HK-2 (cell line): ENCODE measurements around the gene F2RL1.
"Not testable (repeated sequence)": the region's sequence is repeated elsewhere in the genome, so short reads cannot be mapped to it uniquely, and the experiment has no call there.

Source experiments
- DNase-seq: peaks from one replicate; pipeline ENCODE4 v3.0.0-alpha.2; 2018; ENCODE audit not compliant: unreplicated experiment

Gene F2RL1

GRCh38 chr5:76850543-76851145, 31.8 kb downstream of the F2RL1 start:
- no peak for DNase-seq

DNA sequence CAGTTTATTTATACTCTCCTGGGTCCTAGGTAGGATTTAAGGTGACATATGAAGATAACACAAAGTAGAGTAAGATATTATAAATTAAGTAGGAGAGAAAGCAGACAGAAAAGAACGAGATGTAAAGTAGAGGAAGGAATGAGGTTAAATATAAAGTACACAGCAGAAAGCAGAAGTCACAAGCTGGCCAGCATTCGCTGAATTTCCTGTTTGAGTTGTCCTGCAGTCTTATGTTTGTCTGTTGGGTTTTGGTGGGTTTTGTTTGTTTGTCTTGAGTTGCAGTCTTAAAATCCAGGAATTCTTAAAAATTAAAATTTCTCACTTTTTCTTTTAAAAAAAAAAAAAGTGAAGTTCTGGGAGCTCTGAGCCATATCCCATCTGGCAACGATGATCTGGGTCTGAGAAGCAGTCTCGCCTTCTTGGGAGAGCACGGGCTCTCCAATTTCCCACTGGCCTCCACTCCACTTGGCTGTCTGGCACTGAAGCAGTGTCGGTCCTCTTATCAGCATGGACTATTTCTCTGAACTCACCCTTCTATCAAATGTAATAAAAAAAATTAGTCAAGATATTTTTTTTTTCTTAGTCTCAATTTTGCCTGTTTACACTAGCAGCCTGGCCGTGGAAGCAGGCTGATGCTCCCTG, 33.0 kb downstream of the F2RL1 start:
- no peak for DNase-seq

GRCh38 chr5:76852772-76853171, 33.9 kb downstream of the F2RL1 start:
- no peak for DNase-seq

- not testable (repeated sequence) for DNase-seq
Observed at GRCh38 chr5:76853741-76854140, 34.9 kb downstream of the F2RL1 start.

DNA sequence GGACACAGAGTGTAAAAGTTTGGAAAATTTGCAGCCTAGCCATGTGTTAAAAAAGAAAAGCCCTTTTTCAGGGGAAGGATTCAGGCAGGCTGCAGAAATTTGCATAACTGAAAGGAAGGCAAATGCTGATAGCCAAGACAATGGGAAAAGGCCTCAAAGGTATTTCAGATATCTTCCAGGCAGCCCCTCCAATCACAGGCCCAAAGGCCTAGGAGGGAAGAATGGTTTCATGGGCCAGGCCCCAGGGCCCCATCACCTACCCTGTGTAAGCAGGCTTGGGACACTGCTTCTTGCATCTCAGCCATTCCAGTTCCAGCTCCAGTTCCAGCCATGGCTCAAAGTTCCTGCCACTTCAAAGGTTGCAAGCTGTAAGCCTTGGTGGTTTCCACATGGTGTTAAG, 35.8 kb downstream of the F2RL1 start:
- no peak for DNase-seq

DNA sequence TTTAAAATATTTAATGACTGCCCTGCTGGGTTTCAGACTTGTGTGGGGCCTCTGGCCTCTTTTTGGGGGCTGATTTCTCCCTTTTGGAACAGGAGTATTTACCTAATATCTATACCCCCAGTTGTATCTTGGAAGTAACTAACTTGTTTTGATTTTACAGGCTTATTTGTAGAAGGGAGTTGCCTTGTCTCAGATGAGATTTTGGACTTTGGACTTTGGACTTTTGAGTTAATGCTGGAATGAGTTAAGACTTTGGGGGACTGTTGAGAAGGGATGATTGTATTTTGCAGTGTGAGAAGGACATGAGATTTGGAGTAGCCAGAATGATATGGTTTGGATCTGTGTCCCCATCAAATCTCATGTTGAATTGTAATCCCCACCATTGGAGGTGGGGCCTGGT, 36.7 kb downstream of the F2RL1 start:
- DNase-seq: not testable (repeated sequence)

DNA sequence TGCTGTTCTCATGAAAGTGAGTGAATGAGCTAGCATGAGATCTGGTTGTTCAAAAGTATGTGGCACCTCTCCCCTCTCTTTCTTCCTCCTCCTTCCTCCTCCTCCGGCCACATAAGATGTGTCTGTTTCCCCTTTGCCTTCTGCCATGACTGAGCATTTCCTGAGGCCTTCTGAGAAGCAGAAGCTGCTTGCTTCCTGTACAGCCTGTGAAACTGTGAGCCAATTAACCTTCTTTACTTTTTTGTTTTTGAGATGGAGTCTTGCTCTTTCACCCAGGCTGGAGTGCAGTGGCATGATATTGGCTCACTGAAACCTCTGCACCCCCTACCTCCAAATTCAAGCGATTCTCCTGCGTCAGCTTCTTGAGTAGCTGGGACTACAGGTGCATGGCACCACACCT, 37.1 kb downstream of the F2RL1 start:
- DNase-seq: no peak

- not testable (repeated sequence) for DNase-seq
Observed at GRCh38 chr5:76856800-76857199, 38.0 kb downstream of the F2RL1 start.

DNA sequence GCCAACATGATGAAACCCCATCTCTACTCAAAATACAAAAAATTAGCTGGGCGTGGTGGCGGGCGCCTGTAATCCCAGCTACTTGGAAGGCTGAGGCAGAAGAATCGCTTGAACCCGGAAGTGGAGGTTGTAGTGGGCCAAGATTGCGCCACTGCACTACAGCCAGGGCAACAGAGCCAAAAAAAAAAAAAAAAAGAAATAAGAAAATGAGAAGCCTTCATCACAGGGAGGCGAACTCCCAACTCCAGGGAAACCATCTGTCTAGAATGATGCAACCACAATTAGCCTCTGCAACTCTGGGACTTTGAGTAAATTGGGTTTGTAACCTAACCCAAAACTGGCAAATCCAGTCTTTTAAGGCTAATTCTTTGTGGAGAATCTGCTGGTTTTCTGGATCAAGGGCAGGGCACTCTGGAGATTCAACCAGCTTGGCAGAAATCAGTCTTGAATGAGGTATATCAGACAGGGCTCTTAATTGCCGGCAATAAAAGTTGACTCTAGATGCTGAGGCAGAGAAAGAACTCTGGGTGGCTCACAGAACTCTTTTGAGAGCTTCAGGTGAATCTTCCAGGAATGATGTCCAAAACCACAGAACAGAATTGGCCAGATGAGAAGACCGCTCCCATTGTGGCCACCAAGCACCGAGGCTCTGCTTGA, 40.9 kb downstream of the F2RL1 start:
- no peak for DNase-seq

GRCh38 chr5:76861612-76862011, 42.8 kb downstream of the F2RL1 start:
- DNase-seq: no peak

GRCh38 chr5:76863001-76863400, 44.2 kb downstream of the F2RL1 start:
- no peak for DNase-seq

DNA sequence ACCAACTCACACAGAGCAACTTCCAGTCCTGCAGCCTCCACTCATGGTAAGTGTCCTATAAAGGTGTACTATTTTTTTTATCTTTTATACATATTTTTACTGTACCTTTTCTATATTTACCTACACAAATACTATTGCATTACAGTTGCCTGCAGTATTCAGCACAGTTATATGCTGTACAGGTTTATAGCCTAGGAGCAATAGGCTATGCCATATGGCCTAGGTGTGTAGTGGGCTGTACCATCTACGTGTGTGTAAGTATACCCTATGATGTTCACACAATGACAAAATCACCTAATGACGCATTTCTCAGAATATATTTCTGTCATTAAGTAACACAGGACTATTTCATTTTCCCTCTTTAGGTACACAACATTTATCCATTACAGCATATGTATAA, 47.7 kb downstream of the F2RL1 start:
- DNase-seq: no peak

DNA sequence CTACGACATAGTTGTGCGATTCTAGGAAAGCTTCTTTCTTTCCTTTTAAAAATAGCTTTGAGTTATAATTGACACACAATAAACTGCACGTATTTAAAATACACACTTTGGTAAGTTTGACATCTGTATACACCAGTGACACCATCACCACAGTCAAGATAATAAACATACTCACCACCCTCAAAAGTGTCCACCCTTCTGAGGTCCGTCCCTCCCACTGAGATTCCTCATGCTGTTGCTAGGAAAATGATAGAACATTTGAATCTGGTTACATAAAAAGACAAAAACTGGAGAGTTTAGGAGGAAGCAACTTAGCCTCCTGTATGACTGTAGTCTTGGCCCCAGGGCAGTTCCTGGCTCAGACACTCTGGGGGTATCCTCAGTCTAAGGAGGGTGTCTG, 48.2 kb downstream of the F2RL1 start:
- no peak for DNase-seq

DNA sequence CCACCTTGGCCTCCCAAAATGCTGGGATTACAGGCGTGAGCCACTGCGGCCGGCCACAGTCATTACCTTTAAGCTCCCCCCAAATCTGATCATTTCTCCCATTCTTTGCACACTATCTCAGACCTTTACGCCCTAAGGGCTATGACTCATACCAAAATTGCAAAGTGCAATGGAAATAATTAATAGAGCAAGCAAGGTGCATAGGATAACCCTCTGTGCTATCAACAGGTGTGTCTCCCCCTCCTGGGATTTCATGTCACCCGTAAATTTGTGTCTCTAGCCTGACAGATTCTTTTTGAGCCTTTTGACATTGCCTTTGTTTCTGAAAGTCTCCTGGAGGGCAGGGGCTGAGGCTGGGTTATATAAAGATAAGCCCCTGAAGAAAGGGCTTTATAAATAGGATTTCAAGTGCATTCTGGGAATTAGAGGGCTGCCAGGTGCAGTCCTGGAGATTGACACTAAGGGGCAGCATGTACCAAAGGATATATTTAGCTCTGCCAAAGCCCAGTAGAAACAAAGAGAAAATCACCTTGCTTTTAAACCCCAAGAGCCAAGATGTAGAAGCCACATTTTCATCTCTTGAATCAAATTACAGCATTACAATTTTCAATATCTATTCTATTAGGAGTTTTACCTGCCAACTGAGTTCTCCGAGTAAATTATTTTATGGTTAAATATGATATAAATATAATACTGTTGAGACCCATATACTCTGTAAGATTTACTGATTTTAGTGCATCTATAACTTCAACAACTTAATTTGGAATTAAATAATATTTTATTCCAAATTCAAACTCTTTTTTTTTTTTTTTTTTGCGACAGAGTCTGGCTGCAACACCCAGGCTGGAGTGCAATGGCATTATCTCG, 49.2 kb downstream of the F2RL1 start:
- DNase-seq: peak; percentile 31

- DNase-seq: no peak
Observed at GRCh38 chr5:76870046-76870445, 51.2 kb downstream of the F2RL1 start.

DNA sequence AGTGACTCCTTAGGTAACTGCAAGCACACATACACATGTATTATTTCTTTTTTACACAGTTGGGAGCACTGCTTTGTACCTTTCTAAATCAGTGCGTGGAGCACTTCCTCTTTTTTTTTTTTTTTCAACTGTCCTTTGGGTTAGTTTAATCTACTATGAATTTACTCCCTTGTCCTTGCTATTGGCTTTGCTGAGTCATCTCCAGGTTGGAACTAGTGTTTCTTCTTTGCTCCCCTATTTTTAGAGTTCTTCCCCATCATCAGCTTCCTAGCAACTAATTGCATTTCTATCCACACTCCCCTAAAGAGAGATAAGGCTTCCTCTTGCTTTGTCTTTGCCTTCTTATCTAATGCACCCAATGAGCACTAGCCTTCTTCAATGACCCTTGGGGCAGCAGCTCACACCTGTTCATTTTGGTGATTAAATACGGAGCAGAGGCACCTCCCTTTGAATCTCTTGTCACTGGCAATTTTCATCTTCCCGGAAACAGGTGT, 55.3 kb downstream of the F2RL1 start:
- DNase-seq: no peak
